Astrocyte of the cerebellum (primary cell): ENCODE results near the gene RNF40.

Experiments
- DNase-seq: peaks from one replicate; pipeline ENCODE4 v3.0.0-alpha.2; 2011; ENCODE audit warnings: low read depth
- H3K4me3 ChIP-seq: 2 replicates; pipeline ENCODE4 v1.5.1; 2011; ENCODE audit warnings: mild to moderate bottlenecking, low read depth, low read length, moderate library complexity
- in situ Hi-C: cut with HindIII; loops from 2 replicates; pipeline ENCODE4 v1.10.0; 2017; ENCODE audit warnings: low sequenced_read_pairs
- TF ChIP-seq, protein P1 (sequence below): IDR thresholded peaks from 2 replicates; pipeline ENCODE4 v1.5.1; 2012; ENCODE audit warnings: low read length, low read depth, moderate library complexity, mild to moderate bottlenecking; ENCODE audit errors: missing control alignments

RNF40 gene

DNA sequence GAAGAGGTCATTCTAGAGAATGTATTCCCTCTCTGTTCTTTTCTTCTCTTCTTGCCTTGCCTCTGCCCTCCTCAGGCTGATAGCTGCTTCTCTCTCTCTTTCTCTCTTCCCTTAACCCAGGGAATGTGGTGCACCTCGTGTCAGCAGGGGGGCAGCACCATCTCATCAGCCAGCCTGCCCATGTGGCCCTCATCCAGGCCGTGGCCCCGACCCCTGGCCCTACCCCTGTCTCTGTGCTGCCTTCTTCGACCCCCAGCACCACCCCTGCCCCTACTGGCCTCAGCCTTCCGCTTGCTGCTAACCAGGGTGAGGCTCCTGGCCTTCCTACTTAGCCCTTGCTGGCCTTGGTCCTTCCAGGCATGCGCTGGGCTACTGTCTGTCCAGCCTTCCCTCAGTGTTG, 39.7 kb upstream of the RNF40 start:
- TF ChIP-seq, protein P1, sequence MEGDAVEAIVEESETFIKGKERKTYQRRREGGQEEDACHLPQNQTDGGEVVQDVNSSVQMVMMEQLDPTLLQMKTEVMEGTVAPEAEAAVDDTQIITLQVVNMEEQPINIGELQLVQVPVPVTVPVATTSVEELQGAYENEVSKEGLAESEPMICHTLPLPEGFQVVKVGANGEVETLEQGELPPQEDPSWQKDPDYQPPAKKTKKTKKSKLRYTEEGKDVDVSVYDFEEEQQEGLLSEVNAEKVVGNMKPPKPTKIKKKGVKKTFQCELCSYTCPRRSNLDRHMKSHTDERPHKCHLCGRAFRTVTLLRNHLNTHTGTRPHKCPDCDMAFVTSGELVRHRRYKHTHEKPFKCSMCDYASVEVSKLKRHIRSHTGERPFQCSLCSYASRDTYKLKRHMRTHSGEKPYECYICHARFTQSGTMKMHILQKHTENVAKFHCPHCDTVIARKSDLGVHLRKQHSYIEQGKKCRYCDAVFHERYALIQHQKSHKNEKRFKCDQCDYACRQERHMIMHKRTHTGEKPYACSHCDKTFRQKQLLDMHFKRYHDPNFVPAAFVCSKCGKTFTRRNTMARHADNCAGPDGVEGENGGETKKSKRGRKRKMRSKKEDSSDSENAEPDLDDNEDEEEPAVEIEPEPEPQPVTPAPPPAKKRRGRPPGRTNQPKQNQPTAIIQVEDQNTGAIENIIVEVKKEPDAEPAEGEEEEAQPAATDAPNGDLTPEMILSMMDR, result no peak
- in situ Hi-C loops, result no loop called here
- no peak for DNase-seq
- no peak overlapping the region for H3K4me3 ChIP-seq

DNA sequence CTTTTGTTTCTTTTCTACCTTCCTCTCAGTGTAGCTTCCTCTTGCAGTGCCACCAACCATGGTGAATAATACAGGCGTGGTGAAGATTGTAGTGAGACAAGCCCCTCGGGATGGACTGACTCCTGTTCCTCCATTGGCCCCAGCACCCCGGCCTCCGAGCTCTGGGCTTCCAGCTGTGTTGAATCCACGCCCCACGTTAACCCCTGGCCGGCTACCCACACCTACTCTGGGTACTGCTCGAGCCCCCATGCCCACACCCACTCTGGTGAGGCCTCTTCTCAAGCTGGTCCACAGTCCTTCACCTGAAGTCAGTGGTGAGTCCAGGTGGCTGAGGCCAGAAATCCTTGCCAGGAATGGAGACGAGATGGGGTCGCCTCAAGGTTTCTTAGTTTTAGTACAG, 39.2 kb upstream of the RNF40 start:
- TF ChIP-seq, protein P1, result no peak
- no peak overlapping the region for H3K4me3 ChIP-seq
- in situ Hi-C loops, result no loop called here

DNA sequence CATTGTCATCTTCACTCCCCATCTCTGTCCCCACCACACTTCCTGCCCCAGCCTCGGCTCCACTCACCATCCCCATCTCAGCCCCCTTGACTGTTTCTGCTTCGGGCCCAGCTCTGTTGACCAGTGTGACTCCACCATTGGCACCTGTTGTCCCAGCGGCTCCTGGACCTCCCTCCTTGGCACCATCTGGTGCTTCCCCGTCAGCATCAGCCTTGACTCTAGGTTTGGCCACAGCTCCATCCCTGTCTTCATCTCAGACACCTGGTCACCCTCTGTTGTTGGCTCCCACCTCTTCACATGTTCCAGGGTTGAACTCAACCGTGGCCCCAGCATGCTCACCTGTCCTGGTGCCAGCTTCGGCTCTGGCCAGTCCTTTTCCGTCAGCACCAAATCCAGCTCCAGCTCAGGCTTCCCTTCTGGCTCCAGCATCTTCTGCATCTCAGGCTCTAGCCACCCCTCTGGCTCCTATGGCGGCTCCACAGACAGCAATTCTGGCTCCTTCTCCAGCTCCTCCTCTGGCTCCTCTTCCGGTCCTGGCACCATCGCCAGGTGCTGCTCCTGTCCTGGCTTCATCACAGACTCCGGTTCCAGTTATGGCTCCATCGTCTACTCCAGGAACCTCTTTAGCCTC, 38.3 kb upstream of the RNF40 start:
- no peak for DNase-seq
- in situ Hi-C loops, result no loop called here
- H3K4me3 ChIP-seq, result no peak overlapping the region
- TF ChIP-seq, protein P1, result no peak

More for the DNA sequence above, 39.2 kb upstream of the RNF40 start:
- no peak for DNase-seq

DNA sequence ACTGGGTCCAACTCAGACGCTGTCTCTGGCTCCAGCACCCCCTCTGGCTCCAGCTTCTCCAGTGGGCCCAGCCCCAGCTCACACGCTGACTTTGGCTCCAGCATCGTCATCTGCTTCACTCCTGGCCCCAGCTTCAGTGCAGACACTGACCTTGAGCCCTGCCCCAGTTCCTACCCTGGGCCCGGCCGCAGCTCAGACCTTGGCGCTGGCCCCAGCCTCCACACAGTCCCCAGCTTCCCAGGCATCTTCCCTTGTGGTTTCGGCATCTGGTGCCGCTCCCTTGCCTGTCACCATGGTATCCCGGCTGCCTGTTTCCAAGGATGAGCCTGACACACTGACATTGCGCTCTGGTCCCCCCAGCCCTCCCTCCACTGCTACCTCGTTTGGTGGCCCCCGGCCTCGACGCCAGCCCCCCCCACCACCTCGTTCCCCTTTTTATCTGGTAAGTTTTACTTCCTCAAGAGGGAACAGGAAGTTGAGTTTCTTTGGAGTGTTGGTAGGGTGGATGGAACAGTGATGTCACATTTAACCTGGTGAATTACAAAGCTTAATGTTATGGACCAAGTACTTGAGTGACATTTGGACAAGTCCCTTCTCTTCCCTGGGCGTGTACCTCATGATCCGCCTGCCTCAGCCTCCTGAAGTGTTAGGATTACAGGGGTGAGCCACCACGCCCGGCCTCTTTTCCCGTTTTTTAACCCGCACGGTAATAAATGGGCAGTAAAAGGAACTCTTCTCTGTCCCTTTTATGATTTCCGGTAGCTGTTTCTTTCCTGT, 37.3 kb upstream of the RNF40 start:
- in situ Hi-C loops, result no loop called here
- no peak for DNase-seq
- TF ChIP-seq, protein P1, result no peak
- no peak overlapping the region for H3K4me3 ChIP-seq

DNA sequence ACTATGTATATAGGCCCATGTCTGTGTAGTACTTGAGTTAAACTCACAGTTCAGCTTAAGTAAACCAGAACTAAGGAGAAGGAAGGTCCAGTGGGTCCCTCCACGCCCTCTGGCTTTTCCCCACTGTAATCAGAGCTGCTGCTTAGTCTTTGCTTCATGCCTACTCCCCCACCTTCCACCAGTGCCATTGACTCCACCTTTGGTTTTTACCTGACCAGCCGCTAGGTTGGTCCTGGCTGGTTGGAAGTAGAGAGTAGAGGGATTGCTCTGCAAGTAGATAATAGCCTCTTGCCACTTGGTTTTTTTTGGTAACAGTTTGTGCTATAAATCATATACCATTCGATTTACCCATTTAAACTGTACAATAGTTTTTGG, 36.7 kb upstream of the RNF40 start:
- in situ Hi-C loops, result no loop called here
- H3K4me3 ChIP-seq, result no peak overlapping the region
- TF ChIP-seq, protein P1, result no peak
- no peak for DNase-seq

DNA sequence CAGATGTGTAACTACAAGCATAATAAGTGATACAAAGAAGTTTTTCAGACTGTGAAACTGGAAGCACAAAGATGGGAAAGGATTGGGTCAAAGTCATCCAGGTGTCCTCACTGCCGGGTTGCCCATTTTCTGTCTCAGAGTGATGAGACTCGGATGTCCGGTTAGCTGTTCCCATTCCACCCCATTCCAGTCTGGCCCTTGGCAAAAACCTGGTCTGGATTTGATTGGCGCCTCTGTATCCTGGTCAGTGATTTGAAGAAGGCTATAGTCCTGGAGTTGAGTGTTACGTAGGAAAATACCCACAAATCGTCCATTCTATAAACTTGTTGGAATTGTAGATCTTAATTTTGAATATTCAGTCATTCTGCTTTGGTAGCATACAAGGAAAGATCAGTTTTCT, 33.8 kb upstream of the RNF40 start:
- DNase-seq, result no peak
- H3K4me3 ChIP-seq, result no peak overlapping the region
- in situ Hi-C loops, result no loop called here
- TF ChIP-seq, protein P1, result no peak
